Anterior cingulate cortex (tissue), 58 donors: ENCODE measurements around the gene SMYD5.
A peak's percentile ranks its signal among the peaks of the same experiment; 100 is the strongest.
"Not testable (repeated sequence)": the region's sequence is repeated elsewhere in the genome, so short reads cannot be mapped to it uniquely, and the experiment has no call there.

ENCODE experiments used
- DNase-seq, 58 donors: peaks; one replicate each; lab custom pipeline; 2025; lab: John Stamatoyannopoulos, UW

SMYD5 gene

GRCh38 chr2:73214120-73215035, at the start of gene SMYD5:
Gene SMYD5, plus strand, starts transcription at chr2:73214245. Its CDS starts 22 bp downstream, at chr2:73214267.
- DNase-seq: peak in 57 of 58 donors; percentile 23 to 85 (median 72)

DNA sequence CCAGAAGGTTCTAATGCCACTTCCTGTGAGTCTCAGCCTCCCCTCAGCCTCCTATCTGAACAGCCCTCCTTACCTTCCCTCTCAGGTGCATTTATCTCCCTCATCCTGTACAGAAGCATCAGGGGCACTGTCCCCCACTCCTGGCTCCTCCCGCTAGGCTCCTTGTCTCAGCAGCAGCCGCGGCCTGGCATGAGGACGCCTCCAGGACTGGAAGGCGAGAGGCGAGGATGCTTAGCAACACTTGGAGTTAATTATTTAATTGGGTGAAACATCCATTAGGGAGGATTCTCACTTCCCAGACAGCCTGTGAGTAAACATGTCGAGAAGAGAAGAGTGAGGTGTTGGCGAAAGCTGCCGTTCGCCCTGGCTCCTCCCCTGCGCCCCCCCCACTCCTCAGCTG, 48.1 kb upstream of the SMYD5 start:
- DNase-seq: not testable (repeated sequence)

- DNase-seq: not testable (repeated sequence)
These were observed 47.2 kb upstream of the SMYD5 start for GRCh38 chr2:73166813-73167212.

- not testable (repeated sequence) for DNase-seq
These were observed 45.7 kb upstream of the SMYD5 start for GRCh38 chr2:73168348-73168747.

DNA sequence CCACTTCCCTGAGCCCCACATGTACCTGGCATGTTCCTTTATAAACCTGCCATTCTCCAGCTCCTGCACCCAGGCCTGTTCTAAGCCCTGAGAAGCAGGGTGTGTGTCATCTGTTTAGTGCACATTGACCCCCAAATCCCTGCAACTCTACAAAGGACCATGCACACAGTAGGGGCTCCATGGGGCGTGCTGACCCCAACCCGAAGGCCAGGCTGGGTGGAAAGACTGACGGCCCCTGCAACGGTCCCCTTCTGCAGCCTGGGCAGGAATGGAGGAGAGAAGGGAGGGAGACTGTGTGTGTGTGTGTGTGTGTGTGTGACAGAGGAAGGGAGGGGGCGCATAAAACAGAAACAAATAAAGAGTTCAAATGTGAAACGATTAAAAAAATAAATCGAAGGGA, 43.7 kb upstream of the SMYD5 start:
- DNase-seq: not testable (repeated sequence)

DNA sequence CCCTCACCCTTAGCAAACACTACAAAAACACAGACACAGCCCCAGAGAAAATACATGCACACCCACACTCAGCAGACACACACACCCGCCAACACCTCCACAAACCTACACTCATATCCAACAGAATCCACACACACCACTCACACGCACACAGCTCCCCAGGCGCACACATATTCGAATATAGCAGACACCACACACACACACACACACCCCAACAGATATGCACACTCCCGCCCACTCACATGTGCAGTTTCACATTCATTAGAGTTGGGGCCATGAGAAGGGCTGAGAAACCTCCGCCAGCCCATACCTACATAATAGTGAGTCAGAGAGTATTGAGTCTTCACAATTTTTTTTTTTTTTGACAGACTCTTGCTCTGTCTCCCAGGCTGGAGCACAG, 41.1 kb upstream of the SMYD5 start:
- DNase-seq: peak in 1 of 58 donors; percentile 16

DNA sequence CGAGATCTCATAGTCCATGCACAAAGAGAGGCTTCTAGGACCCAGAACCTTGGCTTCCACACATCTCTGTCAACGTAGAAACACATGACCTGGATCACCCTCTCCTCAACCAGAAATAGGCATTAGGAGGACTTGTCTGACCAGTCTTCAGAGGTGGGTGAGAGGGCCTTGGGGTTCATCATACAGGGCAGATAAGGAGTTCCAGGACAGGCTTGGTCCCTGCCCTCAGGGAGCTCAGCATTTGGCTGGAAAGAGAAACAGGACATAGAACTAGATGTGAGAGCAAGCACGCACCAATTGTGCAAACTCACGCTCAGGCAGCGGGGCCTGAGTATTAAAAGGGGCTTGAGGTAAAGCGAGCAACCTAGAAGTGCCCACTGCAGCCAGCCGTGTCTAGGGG, 40.3 kb upstream of the SMYD5 start:
- no peak for DNase-seq

- DNase-seq: no peak
These were observed 39.8 kb upstream of the SMYD5 start for GRCh38 chr2:73174244-73174643.

GRCh38 chr2:73174941-73175662, 38.9 kb upstream of the SMYD5 start:
- DNase-seq: no peak

GRCh38 chr2:73175663-73176204, 38.3 kb upstream of the SMYD5 start:
- DNase-seq: peak in 40 of 58 donors; percentile 3 to 69 (median 25)

GRCh38 chr2:73176205-73176880, 37.7 kb upstream of the SMYD5 start:
- DNase-seq: peak in 1 of 58 donors; percentile 8

DNA sequence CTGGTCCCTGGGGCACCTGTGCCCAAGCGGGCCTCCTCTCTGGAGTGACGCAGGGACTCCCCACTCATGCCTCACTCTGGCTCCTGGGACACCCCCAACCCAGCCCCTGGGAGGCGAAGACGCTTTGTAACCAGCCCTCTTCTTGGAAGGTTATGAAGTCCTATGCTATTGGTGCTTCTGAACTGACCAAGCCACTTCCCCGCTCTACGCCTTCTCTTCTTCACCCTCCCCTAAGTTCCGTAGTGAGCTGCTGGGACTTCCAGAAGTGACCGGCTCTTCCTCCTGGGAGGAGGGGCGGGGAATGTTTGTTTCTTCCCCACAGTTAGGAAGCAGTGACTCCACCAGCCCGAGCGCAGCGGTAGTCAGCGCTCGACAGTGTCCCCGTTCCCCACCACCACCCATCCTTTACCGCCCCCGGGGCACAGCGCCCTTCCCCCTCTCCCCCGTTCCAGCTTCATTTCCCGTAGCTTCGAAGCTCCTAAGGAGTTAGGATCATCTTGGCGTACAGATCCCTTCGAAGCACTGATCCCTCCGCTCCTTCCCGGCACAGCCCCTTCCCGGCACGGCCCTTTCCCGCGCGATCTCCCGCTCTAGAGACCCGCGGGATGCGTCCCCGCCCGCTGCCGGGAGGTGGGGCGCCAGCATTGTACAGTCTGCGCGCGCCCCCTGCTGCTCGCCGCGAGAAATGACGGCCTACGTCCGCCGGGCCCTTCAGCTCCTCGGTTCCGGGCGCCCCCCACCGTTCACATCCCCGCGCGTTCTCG, 37.0 kb upstream of the SMYD5 start:
- peak in 56 of 58 donors; percentile 42 to 92 (median 76) for DNase-seq

- DNase-seq: no peak
These were observed 36.3 kb upstream of the SMYD5 start for GRCh38 chr2:73177645-73178255.

DNA sequence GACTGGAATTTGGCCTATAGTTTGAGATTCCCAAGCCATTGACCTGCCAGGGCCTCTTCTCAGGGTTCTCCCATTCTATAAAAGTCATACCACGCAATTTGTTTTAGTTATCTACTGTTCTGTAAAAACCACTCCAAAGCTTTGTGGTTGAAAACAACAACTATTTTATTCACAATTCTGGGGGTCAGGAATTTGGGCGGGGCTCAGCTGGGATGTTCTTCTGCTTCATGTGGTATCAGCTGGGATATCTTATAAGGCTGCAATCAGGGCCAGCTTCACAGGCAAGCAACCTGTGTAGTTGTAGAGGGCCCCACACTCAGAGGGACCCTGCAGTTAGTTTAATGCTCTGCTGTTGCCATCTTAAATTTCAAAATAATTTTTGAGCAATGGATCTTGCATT, 28.1 kb upstream of the SMYD5 start:
- no peak for DNase-seq

GRCh38 chr2:73187549-73187948, 26.5 kb upstream of the SMYD5 start:
- DNase-seq: no peak

- no peak for DNase-seq
These were observed 16.5 kb upstream of the SMYD5 start for GRCh38 chr2:73197579-73197978.

DNA sequence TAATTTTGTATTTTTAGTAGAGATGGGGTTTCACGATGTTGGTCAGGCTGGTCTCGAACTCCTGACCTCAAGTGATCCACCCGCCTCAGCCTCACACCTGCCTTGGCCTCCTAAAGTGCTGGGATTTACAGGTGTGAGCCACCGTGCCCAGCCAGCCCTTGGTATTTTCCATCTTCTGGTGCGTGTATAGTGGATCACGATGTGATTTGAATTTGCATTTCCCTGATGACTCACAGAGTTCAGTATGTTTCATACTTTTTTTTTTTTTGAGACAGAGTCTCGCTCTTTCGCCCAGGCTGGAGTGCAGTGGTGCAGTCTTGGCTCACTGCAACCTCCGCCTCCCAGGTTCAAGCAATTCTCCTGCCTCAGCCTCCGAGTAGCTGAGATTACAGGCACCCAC, 13.8 kb upstream of the SMYD5 start:
- not testable (repeated sequence) for DNase-seq

- no peak for DNase-seq
These were observed 11.6 kb upstream of the SMYD5 start, which contains the start of gene NOTO for GRCh38 chr2:73202156-73203054. Gene NOTO, plus strand, starts transcription at chr2:73202574. Its CDS starts 93 bp downstream, at chr2:73202667.
